Measurements from ENCODE around the gene PCMT1. TPM values are rescaled to one million over a fixed set of nuclear protein-coding genes. Genes with fewer than 3 reads are reported as not detected.
"Not testable (repeated sequence)": the region's sequence is repeated elsewhere in the genome, so short reads cannot be mapped to it uniquely, and the experiment has no call there.

PCMT1 gene
- total RNA-seq, 3 donors from 2014 or later (not counting 1 experiment from before 2014, with no cell fraction given), result 31.7 to 53.6 (median 41.5) TPM

DNA sequence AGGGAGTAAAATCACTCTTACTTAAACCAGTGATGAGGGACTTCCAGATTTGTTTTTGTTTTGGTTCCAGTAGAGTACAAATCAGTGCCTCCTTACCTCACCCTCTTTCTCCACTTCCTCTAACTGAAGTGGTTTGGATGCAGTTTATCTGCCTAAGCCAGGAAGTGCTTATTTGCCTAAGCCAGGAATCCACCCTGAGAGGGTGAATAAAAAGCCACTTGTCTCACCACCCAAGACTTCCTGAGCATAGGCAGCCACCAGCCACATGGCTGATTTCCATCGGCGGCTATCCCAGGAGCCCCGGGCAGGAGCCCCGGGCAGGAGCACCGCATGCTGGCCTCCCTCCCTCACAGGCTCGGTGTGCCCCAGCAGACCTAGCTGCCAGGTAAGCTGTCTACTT is 102.6 kb downstream of the PCMT1 start:
- intact Hi-C loops (cut with micrococcal nuclease), result no loop called here
- WGBS (ENCODE audit: insufficient coverage), result 15% methylated on average over 6 of the region's 6 CpGs
- ATAC-seq (peak in 2 of 3 donors; percentile 38 to 55), DNase-seq (peak in 1 of 2 donors; percentile 14)
- Mint-ChIP-seq H3K27me3 (ENCODE audit: low read depth in 2 of 2) (peaks cover 29 to 42% of the 10 kb centered on the region in 2 donors), H3K4me3 (no peak overlapping the region), H3K9me3 (no peaks in the 10 kb centered on the region), H3K4me1 (peaks cover 8 to 13% of the 10 kb centered on the region in 2 donors), H3K27ac (no peak overlapping the region), H3K36me3 (no peaks in the 10 kb centered on the region)
- Histone ChIP-seq H3K9me3 (ENCODE audit: control insufficient read depth, insufficient read depth, low read length) (no peaks in the 10 kb centered on the region), H3K27ac (ENCODE audit: low read length) (no peak overlapping the region), H3K4me1 (ENCODE audit: control insufficient read depth, insufficient read depth, low read length) (peaks cover 15% of the 10 kb centered on the region), H3K36me3 (ENCODE audit: control insufficient read depth, insufficient read depth, low read length) (no peaks in the 10 kb centered on the region), H3K4me3 (ENCODE audit: low read length) (no peak overlapping the region), H3K27me3 (ENCODE audit: control insufficient read depth, insufficient read depth, low read length) (no peaks in the 10 kb centered on the region)
- TF ChIP-seq, protein P1, sequence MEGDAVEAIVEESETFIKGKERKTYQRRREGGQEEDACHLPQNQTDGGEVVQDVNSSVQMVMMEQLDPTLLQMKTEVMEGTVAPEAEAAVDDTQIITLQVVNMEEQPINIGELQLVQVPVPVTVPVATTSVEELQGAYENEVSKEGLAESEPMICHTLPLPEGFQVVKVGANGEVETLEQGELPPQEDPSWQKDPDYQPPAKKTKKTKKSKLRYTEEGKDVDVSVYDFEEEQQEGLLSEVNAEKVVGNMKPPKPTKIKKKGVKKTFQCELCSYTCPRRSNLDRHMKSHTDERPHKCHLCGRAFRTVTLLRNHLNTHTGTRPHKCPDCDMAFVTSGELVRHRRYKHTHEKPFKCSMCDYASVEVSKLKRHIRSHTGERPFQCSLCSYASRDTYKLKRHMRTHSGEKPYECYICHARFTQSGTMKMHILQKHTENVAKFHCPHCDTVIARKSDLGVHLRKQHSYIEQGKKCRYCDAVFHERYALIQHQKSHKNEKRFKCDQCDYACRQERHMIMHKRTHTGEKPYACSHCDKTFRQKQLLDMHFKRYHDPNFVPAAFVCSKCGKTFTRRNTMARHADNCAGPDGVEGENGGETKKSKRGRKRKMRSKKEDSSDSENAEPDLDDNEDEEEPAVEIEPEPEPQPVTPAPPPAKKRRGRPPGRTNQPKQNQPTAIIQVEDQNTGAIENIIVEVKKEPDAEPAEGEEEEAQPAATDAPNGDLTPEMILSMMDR (IDR thresholded peaks at IDR 0.05), result no peak

DNA sequence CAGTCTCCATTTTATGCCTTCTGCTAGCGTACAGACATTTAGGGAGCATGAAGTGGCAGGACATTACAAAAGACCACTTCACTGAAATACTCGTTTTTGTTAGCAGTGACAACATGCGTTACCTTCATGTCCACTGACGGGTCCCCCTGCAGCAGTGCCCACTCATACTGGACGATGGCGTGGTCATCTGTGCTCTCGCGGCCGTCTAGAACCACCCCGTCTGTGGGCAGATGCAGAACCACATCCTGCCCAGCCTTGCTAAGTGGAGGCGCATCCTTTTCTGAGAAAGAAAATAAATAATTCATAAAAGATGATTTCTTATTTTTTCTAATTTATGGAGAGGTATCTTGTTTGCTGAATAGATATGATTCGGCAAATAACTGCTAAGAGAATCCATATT is 103.3 kb downstream of the PCMT1 start:
- peaks cover 8 to 13% of the 10 kb centered on the region in 2 donors for H3K4me1 Mint-ChIP-seq
- no peaks in the 10 kb centered on the region for H3K9me3 Mint-ChIP-seq
- ATAC-seq (no peak), DNase-seq (no peak)
- TF ChIP-seq, protein P1 (IDR thresholded peaks at IDR 0.05), result no peak
- WGBS (ENCODE audit: insufficient coverage), result 22% methylated on average over 10 of the region's 12 CpGs
- peaks cover 29 to 43% of the 10 kb centered on the region in 2 donors for H3K27me3 Mint-ChIP-seq (ENCODE audit: low read depth in 2 of 2)
- H3K4me1 ChIP-seq (ENCODE audit: control insufficient read depth, insufficient read depth, low read length), result peaks cover 15% of the 10 kb centered on the region
- no peaks in the 10 kb centered on the region for H3K36me3 Mint-ChIP-seq
- no peaks in the 10 kb centered on the region for H3K9me3 ChIP-seq (ENCODE audit: control insufficient read depth, insufficient read depth, low read length)
- no peak overlapping the region for H3K4me3 Mint-ChIP-seq
- no peaks in the 10 kb centered on the region for H3K27me3 ChIP-seq (ENCODE audit: control insufficient read depth, insufficient read depth, low read length)
- no peak overlapping the region for H3K4me3 ChIP-seq (ENCODE audit: low read length)
- intact Hi-C loops (cut with micrococcal nuclease), result no loop called here
- H3K36me3 ChIP-seq (ENCODE audit: control insufficient read depth, insufficient read depth, low read length), result no peaks in the 10 kb centered on the region
- no peak overlapping the region for H3K27ac Mint-ChIP-seq
- no peak overlapping the region for H3K27ac ChIP-seq (ENCODE audit: low read length)

DNA sequence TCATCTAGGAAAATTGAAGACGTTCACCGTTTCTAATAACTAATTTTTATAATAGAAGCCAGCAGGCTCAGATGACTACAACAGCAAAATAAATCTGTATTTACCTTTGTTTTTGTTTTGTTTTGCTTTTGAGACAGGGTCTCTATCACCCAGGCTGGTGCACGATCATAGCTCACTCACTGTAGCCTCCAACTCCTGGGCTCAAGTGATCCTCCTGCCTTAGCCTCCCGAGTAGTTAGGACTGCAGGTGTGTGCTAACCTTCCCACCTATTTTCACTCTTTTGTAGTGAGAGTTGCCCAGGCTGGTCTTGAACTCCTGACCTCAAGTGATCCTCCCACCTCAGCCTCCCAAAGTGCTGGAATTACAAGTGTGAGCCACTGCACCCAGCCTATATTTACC is 104.5 kb downstream of the PCMT1 start:
- intact Hi-C loops (cut with micrococcal nuclease); H3K9me3 ChIP-seq (ENCODE audit: control insufficient read depth, insufficient read depth, low read length); H3K27me3 ChIP-seq (ENCODE audit: control insufficient read depth, insufficient read depth, low read length); H3K36me3 Mint-ChIP-seq; DNase-seq; ATAC-seq; H3K36me3 ChIP-seq (ENCODE audit: control insufficient read depth, insufficient read depth, low read length); H3K9me3 Mint-ChIP-seq; H3K27ac ChIP-seq (ENCODE audit: low read length); H3K4me3 Mint-ChIP-seq; H3K27ac Mint-ChIP-seq; H3K4me3 ChIP-seq (ENCODE audit: low read length): not testable (repeated sequence)
- peaks cover 15% of the 10 kb centered on the region for H3K4me1 ChIP-seq (ENCODE audit: control insufficient read depth, insufficient read depth, low read length)
- WGBS (ENCODE audit: insufficient coverage), result 90% methylated on average over 4 of the region's 4 CpGs
- Mint-ChIP-seq H3K27me3 (ENCODE audit: low read depth in 2 of 2) (peaks cover 32 to 54% of the 10 kb centered on the region in 2 donors), H3K4me1 (peaks cover 8 to 13% of the 10 kb centered on the region in 2 donors)

DNA sequence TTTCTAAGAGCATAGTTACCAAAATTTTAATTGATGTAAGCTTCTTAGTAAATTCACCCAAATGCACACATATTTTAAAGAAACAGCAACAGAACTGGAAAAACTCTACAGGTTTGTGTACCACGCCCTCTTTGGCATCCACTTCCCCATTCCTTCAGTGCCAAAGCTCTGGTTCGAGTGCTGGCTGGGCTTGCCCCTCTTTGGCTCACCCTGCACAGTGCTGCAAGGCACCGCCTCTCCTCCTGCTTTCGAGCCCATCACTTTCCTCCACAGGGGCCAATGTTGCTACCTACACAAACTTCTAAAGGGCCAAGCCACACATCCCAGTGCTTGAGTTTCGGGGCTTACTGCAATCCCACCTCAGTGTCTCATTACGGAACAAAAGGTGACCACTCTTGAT is 105.0 kb downstream of the PCMT1 start:
- H3K36me3 Mint-ChIP-seq, result no peaks in the 10 kb centered on the region
- Histone ChIP-seq H3K4me3 (ENCODE audit: low read length) (no peak overlapping the region), H3K4me1 (ENCODE audit: control insufficient read depth, insufficient read depth, low read length) (peaks cover 15% of the 10 kb centered on the region), H3K9me3 (ENCODE audit: control insufficient read depth, insufficient read depth, low read length) (no peaks in the 10 kb centered on the region), H3K27me3 (ENCODE audit: control insufficient read depth, insufficient read depth, low read length) (no peaks in the 10 kb centered on the region), H3K27ac (ENCODE audit: low read length) (no peak overlapping the region), H3K36me3 (ENCODE audit: control insufficient read depth, insufficient read depth, low read length) (no peaks in the 10 kb centered on the region)
- H3K4me1 Mint-ChIP-seq, result peaks cover 8 to 13% of the 10 kb centered on the region in 2 donors
- H3K9me3 Mint-ChIP-seq, result no peaks in the 10 kb centered on the region
- intact Hi-C loops (cut with micrococcal nuclease), result no loop called here
- H3K27me3 Mint-ChIP-seq (ENCODE audit: low read depth in 2 of 2), result peaks cover 32 to 54% of the 10 kb centered on the region in 2 donors
- no peak overlapping the region for H3K4me3 Mint-ChIP-seq
- TF ChIP-seq, protein P1 (IDR thresholded peaks at IDR 0.05), result no peak
- DNase-seq (no peak), ATAC-seq (no peak)
- WGBS (ENCODE audit: insufficient coverage), result 77% methylated on average over 6 of the region's 6 CpGs
- no peak overlapping the region for H3K27ac Mint-ChIP-seq

Data from natural killer cell (primary cell).